Activated naive CD8-positive, alpha-beta T cell treated with anti-CD3 and anti-CD28 coated beads, Interleukin-2, amount 50 U/mL, for 24 hours (primary cell): ENCODE results near the gene MPRIP.

ENCODE experiments used
- ATAC-seq: fragments of 150-1000 bp; cut with Tn5 transposase; one replicate; pipeline ENCODE4 v1.10.0; 2021
- DNase-seq: peaks from one replicate; pipeline ENCODE4 v3.0.0; 2021
- H3K27ac Mint-ChIP-seq: one replicate; pipeline ENCODE4 v1.8.0; 2021; ENCODE audit warnings: mild to moderate bottlenecking, mixed read lengths
- H3K27me3 Mint-ChIP-seq: one replicate; pipeline ENCODE4 v1.8.0; 2021; ENCODE audit warnings: mixed read lengths
- H3K36me3 Mint-ChIP-seq: one replicate; pipeline ENCODE4 v1.8.0; 2021; ENCODE audit warnings: low read depth, mixed read lengths
- H3K4me1 Mint-ChIP-seq: one replicate; pipeline ENCODE4 v1.8.0; 2021; ENCODE audit warnings: mixed read lengths
- H3K4me3 Mint-ChIP-seq: one replicate; pipeline ENCODE4 v1.8.0; 2021; ENCODE audit warnings: mild to moderate bottlenecking, moderate library complexity, mixed read lengths
- H3K9me3 Mint-ChIP-seq: one replicate; pipeline ENCODE4 v1.8.0; 2021; ENCODE audit warnings: mixed read lengths

The MPRIP gene

GRCh38 chr17:17048106-17048505, 5.8 kb downstream of the MPRIP start:
- Mint-ChIP-seq H3K4me1 (peaks cover 84% of the 10 kb centered on the region), H3K4me3 (no peak overlapping the region), H3K27me3 (no peaks in the 10 kb centered on the region), H3K9me3 (no peaks in the 10 kb centered on the region), H3K27ac (no peak overlapping the region), H3K36me3 (peaks cover 5% of the 10 kb centered on the region)
- no peak for DNase-seq
- ATAC-seq, result no peak

GRCh38 chr17:17050346-17051345, 8.4 kb downstream of the MPRIP start:
- Mint-ChIP-seq H3K27ac (no peak overlapping the region), H3K36me3 (peaks cover 3% of the 10 kb centered on the region), H3K4me3 (no peak overlapping the region), H3K27me3 (no peaks in the 10 kb centered on the region), H3K9me3 (no peaks in the 10 kb centered on the region), H3K4me1 (peaks cover 67% of the 10 kb centered on the region)
- DNase-seq (no peak), ATAC-seq (no peak)

DNA sequence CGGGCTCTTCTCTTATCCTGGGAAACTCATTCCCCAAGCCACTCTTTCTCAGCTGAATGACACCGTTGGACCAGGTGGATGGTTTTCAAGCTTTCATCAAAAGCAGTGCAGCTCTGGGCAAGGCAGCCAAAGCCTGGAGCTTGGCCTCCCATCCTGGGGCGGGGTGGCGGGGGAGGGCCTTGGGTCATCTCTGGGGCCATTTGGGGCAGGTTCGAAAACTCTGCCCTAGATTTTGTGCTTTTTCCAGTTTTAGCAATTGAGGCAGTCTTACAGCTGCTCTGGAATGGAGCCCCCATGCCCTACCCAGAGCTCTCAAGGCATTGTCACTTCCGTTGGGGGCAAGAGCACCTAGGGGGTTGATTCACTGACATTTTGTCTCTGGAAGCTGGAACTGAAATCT, 9.1 kb downstream of the MPRIP start:
- Mint-ChIP-seq H3K4me3 (no peak overlapping the region), H3K27ac (no peak overlapping the region), H3K4me1 (peaks cover 59% of the 10 kb centered on the region), H3K27me3 (no peaks in the 10 kb centered on the region), H3K36me3 (no peaks in the 10 kb centered on the region), H3K9me3 (no peaks in the 10 kb centered on the region)
- ATAC-seq, result peak; percentile 13
- DNase-seq, result no peak

DNA sequence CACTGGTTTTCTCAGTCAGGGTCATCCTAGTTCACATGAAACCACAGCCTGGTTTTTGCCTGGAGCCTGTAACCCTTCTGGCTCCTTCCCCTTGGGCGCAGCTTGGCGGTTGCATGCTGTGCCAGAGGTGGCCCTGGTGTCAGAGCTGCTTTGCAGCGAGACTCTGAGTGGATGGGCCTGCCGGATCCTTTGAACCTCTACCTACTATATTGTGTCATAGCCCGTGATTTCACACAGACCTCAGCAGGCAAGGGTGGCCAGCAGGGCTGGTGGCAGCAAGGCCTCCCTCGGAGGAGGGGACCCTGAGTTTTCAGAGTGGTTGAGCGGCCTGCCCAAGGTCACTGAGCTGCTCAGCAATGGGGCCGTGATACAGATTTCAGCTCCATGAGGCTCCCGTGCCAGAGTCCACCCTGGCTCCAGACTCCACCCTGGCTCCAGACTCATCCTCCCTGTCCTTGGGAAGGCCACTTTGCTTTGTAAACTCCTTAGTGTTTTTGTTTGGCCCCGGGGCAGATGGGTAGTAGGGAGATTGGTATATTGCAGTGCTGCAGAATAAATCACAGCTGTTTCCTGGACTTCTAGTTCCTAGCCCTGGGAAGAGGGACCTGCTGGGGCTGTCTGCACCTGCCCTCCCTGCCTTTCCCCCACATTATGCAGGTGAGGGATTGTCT, 9.7 kb downstream of the MPRIP start:
- H3K4me1 Mint-ChIP-seq, result peaks cover 54% of the 10 kb centered on the region
- no peaks in the 10 kb centered on the region for H3K36me3 Mint-ChIP-seq
- no peaks in the 10 kb centered on the region for H3K9me3 Mint-ChIP-seq
- DNase-seq (no peak), ATAC-seq (peak; percentile 9)
- no peak overlapping the region for H3K4me3 Mint-ChIP-seq
- H3K27me3 Mint-ChIP-seq, result no peaks in the 10 kb centered on the region
- H3K27ac Mint-ChIP-seq, result no peak overlapping the region

GRCh38 chr17:17052462-17053221, 10.4 kb downstream of the MPRIP start:
- H3K9me3 Mint-ChIP-seq, result no peaks in the 10 kb centered on the region
- H3K4me3 Mint-ChIP-seq, result no peak overlapping the region
- ATAC-seq (no peak), DNase-seq (no peak)
- peaks cover 49% of the 10 kb centered on the region for H3K4me1 Mint-ChIP-seq
- H3K27me3 Mint-ChIP-seq, result no peaks in the 10 kb centered on the region
- no peaks in the 10 kb centered on the region for H3K36me3 Mint-ChIP-seq
- H3K27ac Mint-ChIP-seq, result peak overlapping the region; percentile 49

GRCh38 chr17:17053446-17054379, 11.5 kb downstream of the MPRIP start:
- no peaks in the 10 kb centered on the region for H3K9me3 Mint-ChIP-seq
- peaks cover 2% of the 10 kb centered on the region for H3K36me3 Mint-ChIP-seq
- H3K4me1 Mint-ChIP-seq, result peaks cover 39% of the 10 kb centered on the region
- ATAC-seq (no peak), DNase-seq (no peak)
- no peak overlapping the region for H3K27ac Mint-ChIP-seq
- no peaks in the 10 kb centered on the region for H3K27me3 Mint-ChIP-seq
- no peak overlapping the region for H3K4me3 Mint-ChIP-seq

DNA sequence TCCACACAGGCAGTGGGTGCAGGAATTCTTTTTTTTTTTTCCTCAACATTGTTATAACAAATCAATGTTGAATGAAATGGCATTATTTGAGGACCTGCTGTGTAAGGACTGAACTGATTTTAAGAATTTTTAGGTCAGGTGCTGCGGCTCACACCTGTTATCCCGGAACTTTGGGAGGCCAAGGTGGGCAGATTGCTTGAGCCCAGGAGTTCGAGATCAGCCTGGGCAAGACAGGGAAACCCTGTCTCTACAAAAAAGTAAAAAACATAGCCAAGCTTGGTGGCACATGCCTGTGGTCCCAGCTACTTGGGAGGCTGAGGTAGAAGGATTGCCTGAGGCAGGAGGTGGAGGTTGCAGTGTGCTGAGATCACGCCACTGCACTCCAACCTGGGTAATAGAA, 12.4 kb downstream of the MPRIP start:
- H3K36me3 Mint-ChIP-seq, result peaks cover 2% of the 10 kb centered on the region
- H3K27me3 Mint-ChIP-seq, result no peaks in the 10 kb centered on the region
- H3K27ac Mint-ChIP-seq, result no peak overlapping the region
- H3K4me1 Mint-ChIP-seq, result peaks cover 36% of the 10 kb centered on the region
- ATAC-seq (no peak), DNase-seq (no peak)
- no peaks in the 10 kb centered on the region for H3K9me3 Mint-ChIP-seq
- H3K4me3 Mint-ChIP-seq, result no peak overlapping the region

- H3K9me3 Mint-ChIP-seq, result no peaks in the 10 kb centered on the region
- ATAC-seq (no peak), DNase-seq (no peak)
- H3K27ac Mint-ChIP-seq, result no peak overlapping the region
- peaks cover 33% of the 10 kb centered on the region for H3K4me1 Mint-ChIP-seq
- H3K4me3 Mint-ChIP-seq, result no peak overlapping the region
- peaks cover 2% of the 10 kb centered on the region for H3K36me3 Mint-ChIP-seq
- H3K27me3 Mint-ChIP-seq, result no peaks in the 10 kb centered on the region
Measured at GRCh38 chr17:17055286-17056155, 13.3 kb downstream of the MPRIP start.

DNA sequence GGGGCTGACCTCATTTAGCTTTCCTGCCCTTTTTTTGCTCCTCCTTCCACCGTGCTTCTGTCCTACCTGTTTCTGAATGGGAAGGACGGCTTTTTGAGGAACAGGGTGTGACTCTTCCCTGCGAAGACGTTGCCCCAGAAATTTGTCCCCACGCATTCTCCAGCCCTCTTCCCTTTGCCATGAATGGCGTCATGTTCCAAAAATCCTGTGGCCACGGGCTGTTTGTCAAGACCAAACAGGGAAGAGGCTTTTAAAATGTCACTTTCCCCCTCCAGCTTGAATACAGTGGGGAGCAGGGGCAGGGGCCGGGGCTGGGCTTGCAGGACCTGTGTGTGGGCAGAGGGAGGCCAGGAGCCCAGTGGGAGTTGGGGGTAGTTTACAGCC, 13.9 kb downstream of the MPRIP start:
- ATAC-seq (no peak), DNase-seq (no peak)
- Mint-ChIP-seq H3K4me3 (no peak overlapping the region), H3K4me1 (peaks cover 30% of the 10 kb centered on the region), H3K27ac (no peak overlapping the region), H3K27me3 (no peaks in the 10 kb centered on the region), H3K36me3 (peaks cover 2% of the 10 kb centered on the region), H3K9me3 (no peaks in the 10 kb centered on the region)

DNA sequence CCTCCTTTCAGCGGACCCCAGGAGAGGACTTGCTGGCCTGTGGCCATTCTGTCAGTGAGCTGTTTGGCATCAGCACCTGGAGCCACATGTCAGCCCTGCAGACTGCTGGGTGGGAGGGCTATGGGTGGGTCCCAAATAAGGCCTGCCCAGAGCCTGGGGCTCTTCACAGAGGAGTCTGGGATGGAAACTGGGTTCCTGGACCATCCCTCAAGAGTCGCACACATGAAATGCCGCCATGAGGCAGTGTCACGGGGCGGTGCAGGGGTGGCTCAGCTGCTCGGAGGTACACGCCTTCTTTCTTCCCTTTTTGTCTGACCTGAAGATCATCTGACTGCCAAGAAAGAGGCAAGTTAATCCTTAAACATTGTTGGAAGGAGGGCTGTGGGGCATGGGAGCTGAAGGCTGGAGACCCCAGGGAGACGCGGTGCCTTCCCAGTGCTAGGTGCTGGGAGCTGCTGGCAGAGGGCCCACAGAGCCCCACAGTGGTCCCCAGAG, 14.8 kb downstream of the MPRIP start:
- Mint-ChIP-seq H3K9me3 (no peaks in the 10 kb centered on the region), H3K36me3 (peaks cover 2% of the 10 kb centered on the region), H3K27ac (no peak overlapping the region), H3K4me1 (peaks cover 25% of the 10 kb centered on the region), H3K4me3 (no peak overlapping the region), H3K27me3 (no peaks in the 10 kb centered on the region)
- DNase-seq, result no peak
- no peak for ATAC-seq

DNA sequence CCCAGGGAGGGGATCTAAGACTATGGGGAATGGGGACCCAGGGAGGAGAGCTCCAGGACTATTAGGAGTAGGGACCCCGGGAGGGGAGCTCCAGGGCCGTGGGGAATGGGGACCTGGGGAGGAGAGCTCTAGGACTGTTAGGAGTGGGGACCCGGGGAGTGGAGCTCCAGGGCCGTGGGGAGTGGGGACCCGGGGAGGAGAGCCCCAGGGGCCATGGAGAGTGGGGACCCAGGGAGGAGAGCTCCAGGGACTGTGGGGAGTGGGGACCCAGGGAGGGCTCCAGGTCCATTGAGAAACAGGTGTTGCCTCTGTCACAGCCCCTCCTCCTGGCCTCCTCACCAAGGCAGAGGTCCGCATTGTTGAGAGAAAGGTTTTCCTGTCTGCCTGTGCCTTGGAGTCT, 16.0 kb downstream of the MPRIP start:
- no peak overlapping the region for H3K27ac Mint-ChIP-seq
- no peak for DNase-seq
- no peaks in the 10 kb centered on the region for H3K27me3 Mint-ChIP-seq
- H3K9me3 Mint-ChIP-seq, result no peaks in the 10 kb centered on the region
- no peak overlapping the region for H3K4me3 Mint-ChIP-seq
- H3K4me1 Mint-ChIP-seq, result peaks cover 25% of the 10 kb centered on the region
- no peak for ATAC-seq
- peaks cover 5% of the 10 kb centered on the region for H3K36me3 Mint-ChIP-seq

DNA sequence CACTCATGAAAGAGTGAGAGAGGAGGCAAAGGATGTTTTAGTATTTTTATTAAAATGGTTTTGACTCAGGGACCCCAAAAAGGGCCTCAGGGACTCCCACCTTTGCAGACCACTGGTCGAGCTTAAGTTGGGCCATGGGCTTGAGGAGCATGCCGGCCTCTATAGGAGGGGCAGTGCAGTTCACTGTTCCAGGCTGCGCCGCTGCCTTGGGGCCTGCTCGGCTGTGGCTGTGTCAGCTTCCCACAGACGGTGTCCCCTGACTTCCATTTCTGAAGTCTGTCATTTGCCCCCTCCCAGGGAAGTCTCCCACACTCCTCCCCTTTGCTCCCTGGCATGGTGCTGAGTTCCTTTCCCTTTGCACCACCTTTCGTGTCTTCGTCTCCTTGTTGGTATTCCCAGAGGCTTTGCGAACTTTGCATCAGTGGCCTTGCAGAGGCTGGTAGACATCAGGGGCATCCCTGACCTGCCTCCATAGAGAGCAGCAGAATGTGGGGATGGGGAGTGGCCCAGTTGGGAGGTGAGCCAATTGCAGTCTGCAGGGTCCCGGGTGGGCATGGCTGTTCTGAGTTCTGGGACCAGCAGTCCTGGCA, 17.1 kb downstream of the MPRIP start:
- Mint-ChIP-seq H3K27ac (no peak overlapping the region), H3K4me3 (no peak overlapping the region), H3K36me3 (peaks cover 8% of the 10 kb centered on the region), H3K9me3 (no peaks in the 10 kb centered on the region), H3K4me1 (peaks cover 27% of the 10 kb centered on the region), H3K27me3 (no peaks in the 10 kb centered on the region)
- DNase-seq (no peak), ATAC-seq (no peak)
